NCI-H69 (cell line): ENCODE measurements around the gene CROCC2.
A peak's percentile ranks its signal among the peaks of the same experiment; 100 is the strongest.

Experiments used
- DNase-seq: peaks from one replicate; lab custom pipeline; 2025; lab: John Stamatoyannopoulos, UW

CROCC2 gene

DNA sequence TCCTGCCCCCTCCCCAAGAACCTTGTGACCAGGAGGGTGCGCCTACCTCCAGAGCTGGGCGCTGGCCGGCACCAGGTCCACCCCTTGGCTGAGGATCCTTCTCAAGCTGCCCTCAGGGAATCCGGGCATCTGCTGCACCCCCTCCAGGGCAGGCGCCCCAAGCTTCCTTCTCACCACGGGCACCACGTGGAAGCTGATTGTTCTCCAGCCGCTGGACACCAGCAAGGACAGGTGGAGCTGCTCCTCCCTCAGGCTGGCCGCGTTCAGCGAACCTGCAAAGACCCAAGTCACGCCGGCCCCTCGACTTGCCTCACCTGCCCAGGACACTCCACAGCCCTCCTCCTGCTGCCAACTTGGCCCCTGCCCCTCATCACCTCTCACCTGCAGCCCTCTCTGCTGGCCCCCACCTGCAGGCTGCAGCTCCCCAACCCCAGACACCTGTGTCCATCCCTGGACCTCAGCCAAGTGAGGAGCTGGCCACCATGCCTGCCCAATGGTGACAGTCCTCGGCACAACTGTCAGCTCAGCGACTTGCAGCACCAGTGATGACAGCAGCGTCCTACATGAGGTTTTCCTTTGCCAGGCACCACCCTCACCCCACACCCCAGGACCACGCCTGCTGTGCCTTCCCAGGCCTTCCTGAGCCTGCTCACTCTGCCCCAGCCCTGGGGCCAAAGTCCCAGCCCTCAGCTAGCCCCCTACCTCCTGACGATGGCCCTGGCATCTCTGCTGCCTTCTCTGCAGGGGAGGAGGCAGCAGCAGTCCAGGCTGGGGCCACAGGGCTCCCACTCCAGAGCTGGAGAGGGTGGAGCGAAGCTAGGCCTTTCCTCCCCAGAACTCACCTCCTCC lies 14.4 kb upstream of the CROCC2 start:
- no peak for DNase-seq

DNA sequence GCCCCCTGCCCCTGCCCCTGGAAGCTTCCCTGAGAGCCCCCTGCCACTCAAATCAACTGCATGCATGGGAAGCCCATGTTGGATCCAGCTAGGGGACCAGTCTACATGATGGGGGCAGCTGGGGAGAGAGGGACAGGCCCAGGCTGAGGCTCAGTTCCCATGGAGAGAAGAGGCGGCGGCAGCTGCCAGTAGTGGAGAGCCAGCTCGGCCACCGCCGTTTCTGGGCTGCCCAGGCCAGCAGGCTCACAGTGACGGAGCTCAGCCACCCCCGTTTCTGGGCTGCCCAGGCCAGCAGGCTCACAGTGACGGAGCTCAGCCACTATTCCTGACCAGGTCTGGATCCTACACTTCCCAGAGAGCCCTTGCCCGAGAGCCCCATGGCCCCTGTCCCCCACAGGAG lies 13.8 kb upstream of the CROCC2 start:
- no peak for DNase-seq

DNA sequence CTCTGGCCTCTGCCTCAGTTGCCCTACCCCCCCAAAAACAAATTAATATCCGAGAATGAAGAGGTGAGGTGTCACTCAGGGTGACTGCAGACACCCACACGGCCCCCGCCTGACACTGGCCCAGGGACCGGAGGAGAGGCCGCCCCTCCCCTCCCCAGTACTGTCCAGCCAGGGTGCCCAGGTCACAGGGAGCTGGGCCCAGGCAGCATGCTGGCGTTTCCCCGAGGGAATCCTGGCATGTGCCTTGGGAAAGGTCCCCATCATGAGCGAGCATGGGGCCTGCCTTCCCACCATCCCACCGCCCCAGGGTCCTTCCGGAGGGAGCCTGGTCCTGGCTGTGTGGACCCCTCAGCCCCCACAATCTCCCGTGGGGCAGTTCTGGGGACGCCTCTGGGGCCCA lies 13.2 kb upstream of the CROCC2 start:
- DNase-seq, result no peak

DNA sequence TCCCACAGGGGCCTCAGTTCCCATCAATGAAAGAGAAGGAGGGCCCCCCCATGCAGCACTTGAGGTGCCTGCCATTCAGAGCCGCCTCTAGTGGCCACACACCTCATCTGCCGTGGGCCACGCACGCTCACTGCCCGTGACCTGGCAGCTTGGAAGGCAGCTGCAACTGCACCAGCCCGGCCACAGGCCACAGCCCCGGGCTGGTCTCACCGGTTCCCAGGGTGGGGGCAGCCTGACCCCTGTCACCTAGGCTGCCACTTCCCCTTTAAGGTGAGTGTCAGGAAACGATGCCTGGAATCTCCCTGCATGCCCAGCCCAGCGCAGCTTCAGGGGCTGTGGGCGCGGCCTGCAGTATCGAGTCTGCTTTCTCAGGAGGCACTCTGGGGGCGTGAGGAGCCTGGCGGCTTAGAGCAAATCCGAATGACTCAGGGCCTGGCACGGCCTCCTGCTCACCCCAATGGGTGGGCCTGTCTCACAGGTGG lies 12.7 kb upstream of the CROCC2 start:
- no peak for DNase-seq

DNA sequence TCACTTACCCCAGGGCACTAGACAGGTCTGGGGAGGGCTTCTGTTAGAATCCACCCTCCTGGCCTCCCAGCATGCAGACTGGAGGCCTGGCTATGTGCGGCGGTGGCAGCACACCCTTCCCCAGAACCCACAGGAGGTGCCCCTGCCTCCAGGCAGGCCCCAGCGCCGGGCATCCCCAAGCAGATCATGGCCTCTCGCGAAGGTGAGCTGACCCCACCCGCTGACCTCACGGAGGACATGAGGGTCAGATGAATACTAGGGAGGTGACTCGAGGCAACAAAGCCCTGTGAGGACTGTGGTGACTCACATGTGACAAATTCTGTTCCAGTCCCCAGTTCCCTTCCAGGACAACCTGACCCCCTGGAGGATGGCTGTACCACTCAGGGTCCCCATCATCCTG lies 12.1 kb upstream of the CROCC2 start:
- DNase-seq, result no peak

DNA sequence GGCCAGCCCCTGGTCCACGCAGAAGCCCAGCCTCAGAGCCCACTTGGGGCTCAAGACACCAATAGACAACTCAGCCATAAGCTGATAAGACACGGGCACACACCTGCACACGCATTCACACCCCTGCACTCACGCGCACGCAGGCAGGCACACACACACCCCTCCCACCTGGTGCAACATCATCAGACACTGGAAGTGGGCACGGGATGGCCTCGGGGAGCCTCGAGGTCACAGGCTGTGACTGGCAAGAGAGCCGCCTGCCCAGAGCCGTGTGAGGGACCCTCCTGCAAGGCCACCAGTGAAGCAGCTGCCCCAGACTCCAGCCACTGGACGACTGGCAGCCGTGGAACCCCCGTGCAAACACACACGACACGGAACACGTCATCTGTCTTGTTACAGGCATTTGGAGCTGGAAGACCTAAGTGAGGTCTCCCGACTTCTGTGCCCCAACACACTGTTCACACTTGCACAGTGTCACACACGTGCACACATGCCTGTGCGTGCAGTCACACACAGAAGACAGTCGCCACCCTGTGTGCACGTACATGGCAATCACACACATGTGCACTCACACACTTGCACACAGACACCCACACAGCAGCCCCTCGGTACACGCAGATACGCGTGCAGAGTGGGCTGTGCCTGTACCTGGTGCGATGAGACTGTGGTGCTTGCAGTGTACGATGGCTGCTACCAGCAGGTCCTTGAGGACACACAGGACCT lies 11.1 kb upstream of the CROCC2 start:
- DNase-seq, result no peak

DNA sequence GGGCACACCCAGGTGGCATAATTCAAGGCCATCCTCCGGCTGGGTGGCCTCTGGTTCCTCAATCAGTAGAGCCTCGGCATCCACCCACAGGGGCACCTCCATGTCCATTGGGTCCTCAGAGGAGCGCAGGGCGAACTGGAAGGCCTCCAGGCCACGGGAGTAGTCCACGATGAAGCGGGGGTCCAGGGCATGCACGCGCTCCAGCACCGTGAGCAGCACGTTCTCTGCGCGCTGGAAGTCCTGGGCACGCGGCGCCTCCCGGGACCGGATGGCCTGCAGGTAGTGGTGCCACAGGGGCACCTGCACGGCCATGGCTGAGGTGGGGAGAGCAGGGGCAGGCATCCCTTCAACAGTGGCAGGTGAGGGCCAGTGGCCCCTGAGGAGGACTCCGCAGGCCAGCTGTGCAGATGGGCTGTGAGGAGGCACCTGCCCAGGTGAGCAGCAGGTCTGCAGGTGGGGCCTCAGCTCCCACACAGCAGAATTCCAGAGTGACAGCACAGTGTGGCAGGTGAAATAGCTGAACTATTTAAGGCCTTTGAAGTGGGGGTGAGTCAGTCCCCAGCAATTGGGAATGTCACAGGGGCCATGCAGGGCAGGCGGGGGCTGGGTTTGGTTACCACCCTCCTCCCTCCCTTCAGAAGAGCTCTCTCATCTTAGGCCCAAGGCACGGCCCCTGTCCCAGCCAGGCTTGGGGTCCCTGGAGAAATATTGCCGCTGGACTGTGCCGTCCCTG lies 10.3 kb upstream of the CROCC2 start, which contains the start of gene MAB21L4:
Gene MAB21L4, minus strand, starts transcription at position 501 of the 733 bp plus-strand sequence. Its CDS starts 159 bp downstream, at position 342.
- peak; percentile 11 for DNase-seq

DNA sequence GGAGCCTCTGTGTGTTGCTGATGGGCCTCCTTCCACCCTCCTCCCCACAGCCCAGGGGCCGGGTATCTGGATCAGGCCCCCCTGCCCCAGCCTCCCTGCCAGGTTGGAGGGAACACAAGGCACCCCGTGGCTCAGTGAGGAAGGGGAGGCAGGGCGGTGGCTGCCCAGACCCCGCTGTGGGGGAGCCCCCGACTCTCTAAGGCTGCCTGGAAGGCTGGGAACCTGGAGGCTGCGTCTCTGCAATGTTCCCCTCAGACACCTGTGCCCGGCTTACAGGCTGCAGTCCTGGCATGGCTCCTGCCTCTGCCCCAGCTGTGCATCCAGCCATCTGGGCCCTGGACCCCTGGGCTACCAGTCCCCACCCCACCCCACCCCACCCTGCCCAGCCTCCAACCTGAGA lies 9.7 kb upstream of the CROCC2 start:
- no peak for DNase-seq

DNA sequence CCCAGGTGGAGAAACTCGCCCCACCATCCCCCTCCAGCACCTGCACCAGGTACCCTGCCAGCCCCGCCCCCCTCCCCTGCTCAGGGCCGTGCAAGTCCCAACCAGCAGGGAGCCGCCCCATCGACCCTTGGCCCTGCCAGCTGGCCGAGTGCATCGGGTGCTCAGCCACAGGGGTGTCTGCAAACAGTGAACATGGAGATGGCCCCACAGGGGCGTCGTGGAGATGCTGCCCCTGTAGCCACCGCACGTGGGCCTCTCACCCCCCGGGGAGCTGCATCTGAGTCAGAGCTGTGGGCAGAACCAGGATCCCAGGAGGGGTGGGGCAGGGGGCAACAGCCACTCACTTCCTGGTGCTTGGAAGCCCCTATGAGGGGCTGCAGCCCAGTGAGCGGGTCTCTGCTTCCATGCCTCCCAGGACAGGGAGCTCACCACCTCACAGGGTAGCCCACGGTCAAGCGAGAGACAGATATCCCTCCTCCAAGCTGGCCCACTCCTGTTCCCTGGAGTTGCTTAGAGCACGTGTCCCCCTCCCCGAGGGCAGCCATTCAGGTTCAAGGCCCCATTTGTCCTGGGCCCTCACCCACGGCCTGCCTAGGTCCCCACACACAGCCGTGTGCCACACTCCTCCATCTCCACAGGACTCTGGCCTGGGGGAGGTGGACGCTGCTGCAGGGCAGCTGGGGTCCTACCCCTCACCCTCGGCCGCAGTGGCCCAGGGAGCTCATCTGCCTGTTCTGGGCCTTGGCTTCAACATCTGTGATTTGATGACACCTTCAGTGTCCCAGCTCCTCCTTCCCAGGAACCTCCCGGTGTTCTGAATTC lies 9.1 kb upstream of the CROCC2 start:
- DNase-seq, result peak; percentile 84

DNA sequence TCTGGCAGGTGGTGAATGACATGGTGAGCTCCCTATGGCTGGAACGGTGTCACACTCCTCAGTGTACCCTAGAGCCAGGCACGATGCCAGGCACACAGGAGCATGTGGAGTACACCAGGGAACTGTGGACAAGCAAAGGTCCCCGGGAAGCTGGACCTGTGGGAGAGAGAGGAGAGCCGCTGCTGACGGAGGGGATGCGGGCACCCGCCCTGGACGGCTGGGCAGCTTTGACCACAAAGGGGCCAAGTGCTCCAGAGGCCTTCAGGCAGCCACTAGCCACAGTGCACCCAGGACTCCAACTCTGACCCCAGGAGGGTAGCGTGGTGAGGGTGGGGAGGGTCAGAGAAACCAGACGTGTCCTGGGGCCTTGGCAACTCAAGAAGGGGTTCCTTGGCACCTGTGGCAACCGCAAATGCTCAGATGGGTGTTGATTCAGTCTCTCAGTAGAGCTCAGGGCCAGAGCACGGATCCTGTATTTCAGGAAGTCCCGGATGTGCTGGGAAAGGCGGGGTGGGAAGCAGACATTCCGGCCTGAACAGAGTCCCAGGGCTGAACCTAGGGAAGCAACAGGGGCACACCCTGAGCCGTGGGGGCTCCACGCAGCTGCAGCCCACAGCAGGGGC lies 7.9 kb upstream of the CROCC2 start:
- no peak for DNase-seq

DNA sequence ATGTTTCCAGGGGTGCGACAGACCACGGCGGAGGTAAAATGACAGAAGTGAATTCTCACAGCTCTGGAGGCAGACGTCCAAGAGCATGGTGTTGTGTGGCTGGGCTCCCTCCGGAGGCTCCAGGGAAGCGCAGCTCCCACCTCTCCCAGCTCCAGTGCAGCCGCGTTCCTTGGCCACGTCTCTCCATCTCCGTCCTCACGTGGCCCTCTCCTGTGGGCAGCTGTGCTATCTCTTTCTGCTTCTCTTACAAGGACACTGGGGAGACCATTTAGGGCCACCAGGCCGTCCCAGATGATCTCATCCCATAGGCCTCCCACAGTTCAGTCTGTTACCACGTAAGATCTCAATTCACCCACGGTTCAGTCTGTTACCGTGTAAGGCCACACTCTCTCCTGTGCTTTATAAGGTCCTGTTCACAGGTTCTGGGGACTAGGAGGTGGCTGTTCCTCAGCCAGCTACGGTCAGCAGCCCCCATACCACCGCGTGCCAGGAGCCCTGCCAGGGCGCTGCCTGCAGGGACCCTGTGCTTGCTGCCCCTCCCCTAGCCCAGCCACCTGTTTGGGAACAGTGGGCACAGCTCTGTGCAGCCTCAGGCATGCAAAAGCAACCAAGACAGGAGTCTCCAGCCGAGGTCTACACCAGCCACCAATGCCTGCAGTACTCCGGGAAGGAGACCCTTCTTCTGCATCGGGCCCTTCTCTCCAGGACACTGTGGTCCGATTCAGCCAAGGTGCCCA lies 7.2 kb upstream of the CROCC2 start:
- no peak for DNase-seq

DNA sequence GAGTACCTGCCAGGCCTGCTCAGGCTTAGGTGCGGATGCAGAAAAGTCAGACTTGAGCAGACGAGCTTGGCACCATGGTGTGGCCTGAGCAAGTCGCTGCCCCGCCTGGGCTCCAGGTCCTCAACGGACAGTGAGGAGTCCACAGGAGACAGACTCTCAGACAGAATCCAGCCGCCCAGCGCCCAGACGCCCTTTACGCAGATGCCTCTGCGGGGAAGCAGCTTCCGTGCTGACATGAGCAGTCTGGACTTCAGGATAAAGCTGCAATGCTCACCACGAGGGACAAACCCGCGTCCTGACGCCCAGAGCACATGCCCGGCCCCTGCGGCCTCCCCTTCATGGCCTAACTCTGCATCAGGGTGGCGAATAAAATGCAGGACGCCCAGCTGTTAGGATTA lies 6.7 kb upstream of the CROCC2 start:
- no peak for DNase-seq

DNA sequence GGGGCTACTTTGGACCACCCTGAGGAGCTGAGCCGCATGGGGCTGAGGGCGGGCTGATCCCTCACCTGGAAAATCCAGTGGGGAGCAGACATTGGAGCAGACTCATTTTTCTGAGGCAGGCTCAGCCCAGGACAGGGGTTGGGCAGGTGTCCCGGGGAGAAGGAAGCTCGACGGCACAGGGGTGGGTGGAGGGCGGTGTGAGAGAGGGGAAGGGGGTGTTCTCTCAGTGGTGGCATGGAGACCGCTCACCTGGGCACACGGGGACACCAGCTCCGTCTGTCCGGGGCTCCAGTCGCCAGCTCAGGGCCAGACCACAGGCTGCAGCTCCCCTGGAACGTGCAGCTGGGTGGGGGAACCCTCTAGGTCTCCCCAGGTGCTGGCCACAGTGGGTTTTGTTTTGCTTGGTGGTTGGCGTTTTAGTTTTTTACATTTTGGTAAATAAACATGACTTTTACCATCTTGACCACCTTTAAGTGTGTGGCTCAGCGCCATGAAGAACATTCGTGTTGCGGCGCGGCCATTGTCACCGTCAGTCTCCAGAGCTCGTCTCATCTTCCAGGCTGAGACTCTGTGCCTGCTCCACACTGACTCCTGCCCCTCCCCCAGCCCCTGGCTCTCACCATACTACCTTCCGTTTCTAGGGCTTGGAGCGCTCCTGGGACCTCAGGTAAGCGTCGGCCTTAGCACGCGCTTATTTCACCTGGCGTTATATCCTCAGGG lies 5.8 kb upstream of the CROCC2 start:
- DNase-seq, result no peak

DNA sequence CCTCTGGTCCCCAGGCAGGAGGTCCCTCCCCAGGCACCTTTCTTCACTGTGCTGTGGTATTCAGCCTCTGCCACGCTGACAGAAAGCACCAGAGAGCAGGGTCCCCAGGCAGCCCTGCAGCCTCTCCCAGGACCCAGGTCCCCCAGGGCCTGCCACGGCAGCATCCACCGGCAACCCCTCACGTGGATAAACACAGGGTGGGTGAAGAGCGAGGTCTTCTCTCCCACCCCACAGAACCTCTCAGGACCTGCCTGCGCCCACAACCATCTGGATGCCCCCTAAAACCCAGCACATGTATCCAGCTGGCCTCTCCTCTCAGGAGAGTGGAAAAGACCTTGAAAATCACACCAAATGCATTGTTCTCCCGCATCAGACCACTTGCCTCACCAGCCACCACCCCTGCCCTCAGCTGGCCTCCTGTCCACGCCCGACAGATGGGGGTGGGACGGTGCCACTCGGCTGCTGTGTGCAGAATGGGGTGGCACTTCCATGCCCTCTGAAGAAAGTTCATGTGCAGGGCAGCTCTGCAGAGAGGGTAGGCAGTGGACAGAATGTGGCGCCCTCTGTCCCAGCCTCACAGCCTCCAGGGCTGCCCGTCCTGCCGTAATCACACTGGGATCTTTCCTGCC lies 4.0 kb upstream of the CROCC2 start:
- no peak for DNase-seq

DNA sequence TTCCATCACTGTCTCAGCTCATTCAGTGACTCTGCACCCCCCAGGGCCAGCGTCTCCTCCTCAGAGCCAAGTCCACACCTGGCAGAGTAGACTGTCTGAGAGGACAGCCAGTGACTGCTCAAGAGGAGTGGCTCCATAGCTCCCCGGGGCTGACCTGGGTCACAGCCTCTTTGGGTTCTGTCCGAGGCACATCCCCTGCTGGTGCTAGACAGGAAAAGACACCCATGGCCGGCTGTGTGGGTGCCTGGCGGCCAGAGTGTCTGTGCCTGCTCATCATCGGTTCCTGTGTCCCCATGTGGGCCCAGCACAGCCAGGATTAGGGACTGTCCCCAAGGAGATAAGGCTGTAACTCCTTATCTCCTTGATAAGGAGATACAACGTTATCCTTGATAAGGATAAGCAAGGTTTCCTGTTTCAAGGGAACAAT lies 3.5 kb upstream of the CROCC2 start:
- no peak for DNase-seq

DNA sequence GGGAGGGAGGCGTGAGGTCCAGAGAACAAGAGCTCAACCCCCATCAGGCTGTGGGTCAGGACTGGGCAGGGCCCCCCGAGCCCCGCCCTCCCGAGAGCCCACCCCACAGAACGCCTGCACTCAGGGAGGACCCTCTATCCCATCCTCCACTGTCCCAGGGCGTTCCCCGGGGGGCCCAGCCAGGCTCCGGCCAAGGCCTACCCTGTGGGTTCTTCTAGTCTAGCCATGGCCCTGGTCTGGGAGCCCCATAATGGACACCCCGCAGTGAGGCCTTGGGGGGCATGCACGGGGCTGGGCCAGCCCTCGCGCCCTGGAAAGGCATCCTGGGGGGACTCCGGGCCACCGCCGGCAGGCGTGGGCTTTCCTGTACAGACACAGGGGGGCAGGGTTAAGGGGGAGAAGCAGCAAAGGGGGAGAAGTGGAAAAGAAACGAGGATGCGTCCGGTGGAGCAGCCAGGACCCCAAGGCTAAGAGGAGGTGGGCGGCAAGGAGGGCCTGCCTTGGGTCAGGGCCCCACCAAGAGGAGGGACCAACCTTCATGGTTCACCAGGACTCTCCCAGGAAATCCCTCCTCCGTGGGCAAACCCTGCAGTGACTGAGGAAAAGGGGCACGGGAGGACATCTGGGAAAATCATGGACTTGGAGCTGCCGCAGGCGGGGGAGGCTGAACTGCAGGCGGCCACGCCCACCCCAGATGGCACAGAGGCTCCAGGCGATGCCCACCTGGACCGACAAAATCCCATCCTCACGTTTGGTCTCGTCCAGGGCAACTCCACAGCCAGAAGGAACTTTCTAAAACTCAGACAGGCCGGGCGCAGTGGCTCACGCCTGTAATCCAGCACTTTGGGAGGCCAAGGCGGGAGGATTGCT lies 2.7 kb upstream of the CROCC2 start:
- no peak for DNase-seq

DNA sequence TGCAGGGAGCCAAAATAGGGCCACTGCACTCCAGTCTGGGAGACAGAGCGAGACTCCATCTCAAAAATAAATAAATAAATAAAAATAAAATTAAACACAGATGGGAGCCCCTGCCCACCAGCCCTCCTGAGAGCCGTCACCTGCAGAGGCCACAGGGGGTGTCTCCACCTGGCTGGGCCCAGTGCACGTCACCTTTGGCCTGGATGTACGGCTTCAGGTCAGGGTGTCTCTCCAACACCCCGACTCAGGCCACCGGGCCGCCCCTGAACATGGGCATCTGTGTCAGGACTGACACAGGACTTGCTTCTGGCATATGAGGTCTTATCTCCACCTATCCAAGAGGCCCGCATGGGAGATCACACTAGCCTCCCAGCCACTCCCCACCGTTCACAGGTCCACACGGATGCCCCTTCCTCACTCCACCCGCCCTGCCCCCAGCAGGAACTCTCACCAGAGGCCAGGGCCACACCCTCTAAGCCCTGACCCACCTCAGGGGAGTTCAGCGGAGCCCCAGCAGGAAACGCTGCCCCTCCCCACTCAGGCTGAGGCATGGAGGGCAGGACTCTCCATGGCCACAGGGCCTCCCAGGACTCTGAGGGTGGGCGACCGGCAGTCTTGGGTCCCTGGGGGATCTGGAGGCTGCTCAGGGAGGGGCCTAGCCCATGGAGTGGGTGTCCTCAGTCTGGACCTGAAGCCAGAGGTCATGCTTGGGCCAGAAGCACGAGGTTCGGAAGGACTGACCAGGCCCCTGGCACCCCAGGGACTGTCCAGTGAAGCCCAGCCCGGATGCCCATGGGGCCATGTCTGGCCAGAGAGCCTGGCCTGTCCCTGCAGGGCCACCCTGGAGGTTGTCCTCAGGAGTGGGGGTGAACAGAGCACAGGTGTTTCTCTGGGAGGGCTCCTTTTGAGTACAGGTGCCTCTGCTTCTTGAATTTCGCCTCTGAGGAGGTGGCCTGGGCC lies 1.6 kb upstream of the CROCC2 start:
- DNase-seq, result no peak
